Tibial nerve (tissue), 4 donors: ENCODE measurements around the gene BARD1.

Experiments
- CTCF ChIP-seq, 5 experiments: fragments of 200-600 bp in 3 of 5; fragments of 450-650 bp in 2 of 5; sonication (generic) in 3 of 5; IDR thresholded peaks; one replicate each; pipeline ENCODE4 v1.5.1; 2016 to 2019; ENCODE audit warnings: antibody characterized with exemption in 5 of 5, mild to moderate bottlenecking in 3 of 5, moderate library complexity in 2 of 5
- EP300 ChIP-seq, 2 donors: sonication (generic); formaldehyde crosslinking; IDR thresholded peaks; one replicate each; pipeline ENCODE4 v1.6.1; 2017; ENCODE audit warnings: antibody characterized with exemption in 2 of 2, mild to moderate bottlenecking in 1 of 2

GRCh38 chr2:214774108-214774507 is 35.4 kb downstream of the BARD1 start:
- TF ChIP-seq CTCF (IDR thresholded peaks at IDR 0.05), result no peak
- TF ChIP-seq EP300 (IDR thresholded peaks at IDR 0.05), result no peak
